Esophagus squamous epithelium (tissue), 4 donors: ENCODE measurements around the gene CLSTN2.

ENCODE experiments used
- CTCF ChIP-seq, 6 experiments: fragments of 450-650 bp in 4 of 6; fragments of 200-600 bp in 2 of 6; sonication (generic) in 2 of 6; IDR thresholded peaks; one replicate each; pipeline ENCODE4 v1.5.1; 2016 to 2019; ENCODE audit warnings: antibody characterized with exemption in 6 of 6, mild to moderate bottlenecking in 4 of 6, moderate library complexity in 4 of 6
- POLR2A ChIP-seq, 4 donors: fragments of 450-650 bp; IDR thresholded peaks; one replicate each; pipeline ENCODE4 v1.6.1; 2017; ENCODE audit warnings: antibody characterized with exemption in 4 of 4, mild to moderate bottlenecking in 4 of 4, moderate library complexity in 3 of 4

DNA sequence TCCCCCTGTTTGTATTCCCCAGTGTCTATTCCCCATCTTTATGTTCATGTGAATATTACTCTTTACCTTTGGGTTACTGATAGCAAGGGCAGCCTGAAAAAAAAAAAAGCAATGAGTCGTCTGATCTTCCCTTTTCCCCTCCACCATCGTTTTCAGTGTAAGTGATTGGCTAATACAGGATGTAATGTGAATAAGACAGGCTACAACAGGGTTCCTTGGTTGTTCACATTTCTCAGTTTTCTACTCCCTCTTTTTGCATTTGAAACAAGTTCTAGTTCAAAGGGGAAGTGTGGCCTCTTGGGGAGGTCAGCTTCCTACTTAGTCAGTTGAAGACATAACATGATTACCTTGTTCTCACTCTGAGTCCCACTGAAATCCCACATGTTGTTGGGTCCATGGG is 464.9 kb downstream of the CLSTN2 start:
- TF ChIP-seq CTCF (IDR thresholded peaks at IDR 0.05): no peak
- no peak for TF ChIP-seq POLR2A (IDR thresholded peaks at IDR 0.05)
